Transverse colon (tissue), 4 donors: ENCODE results near the gene TMEM33. TPM values are rescaled to one million over a fixed set of nuclear protein-coding genes. Genes with fewer than 3 reads are reported as not detected.

Experiments used
- DNase-seq: peaks from one replicate; pipeline ENCODE4 v3.0.0-alpha.2; 2019
- H3K27ac ChIP-seq, 4 donors: fragments of 200-600 bp; sonication (generic); 2 replicates each; pipeline ENCODE4 v1.5.1; 2016 to 2018; ENCODE audit warnings: inconsistent platforms in 4 of 4
- H3K27me3 ChIP-seq: fragments of 200-600 bp; sonication (generic); 2 replicates; pipeline ENCODE4 v1.5.1; 2017; ENCODE audit warnings: inconsistent platforms
- H3K36me3 ChIP-seq, 4 donors: fragments of 200-600 bp; sonication (generic); 2 replicates each; pipeline ENCODE4 v1.5.1; 2017 to 2019; ENCODE audit warnings: inconsistent platforms in 4 of 4
- H3K4me1 ChIP-seq, 4 donors: fragments of 200-600 bp; sonication (generic); 2 replicates each; pipeline ENCODE4 v1.5.1; 2017 to 2020; ENCODE audit warnings: inconsistent platforms in 4 of 4
- H3K4me3 ChIP-seq, 4 donors: fragments of 200-600 bp; sonication (generic); 1 replicate in 1 of 4; 2 replicates in 3 of 4; pipeline versions ENCODE4 v1.5.1 to v1.6.1; 2017 to 2019; ENCODE audit warnings: inconsistent platforms in 4 of 4
- H3K9me3 ChIP-seq, 2 donors: fragments of 200-600 bp; sonication (generic); 2 replicates each; pipeline ENCODE4 v1.5.1; 2017 to 2019; ENCODE audit warnings: inconsistent platforms in 2 of 2
- EP300 ChIP-seq: sonication (generic); formaldehyde crosslinking; IDR thresholded peaks from one replicate; pipeline ENCODE4 v1.6.1; 2017; ENCODE audit warnings: antibody characterized with exemption, low read depth
- POLR2A ChIP-seq: fragments of 450-650 bp; IDR thresholded peaks from one replicate; pipeline ENCODE4 v1.6.1; 2016; ENCODE audit warnings: antibody characterized with exemption, mild to moderate bottlenecking, moderate library complexity
- POLR2AphosphoS5 ChIP-seq, 3 donors: sonication (generic); formaldehyde crosslinking; IDR thresholded peaks; one replicate each; pipeline ENCODE4 v1.6.1; 2016; ENCODE audit warnings: antibody characterized with exemption in 3 of 3
- WGBS, 2 donors: methylation state at CpG; one replicate each; pipeline ENCODE4 v1.1.5; 2018; ENCODE audit warnings: low coverage in 1 of 2; 5-methylcytosine and 5-hydroxymethylcytosine counted together
- in situ Hi-C, 4 donors: fragments of 200-750 bp; cut with MboI; loops; one replicate each; pipeline versions ENCODE4 v1.15.0 to v1.15.1; 2017; ENCODE audit warnings: low sequenced_read_pairs in 3 of 4, low pct_ligation_motif_present in 1 of 4, low pct_unique_long_range_greater_than_20kb in 1 of 4
- intact Hi-C: fragments of 100-400 bp; cut with DNase I; formaldehyde crosslinking; loops from one replicate; pipeline ENCODE4 v1.15.1; 2023; ENCODE audit warnings: low total_unique reads
- total RNA-seq, 4 donors: library from RNA; depleted of rRNA; stranded (reverse); fragments of >200 nt; gene quantifications; one replicate each; pipeline ENCODE4 v1.1.0, GENCODE V29; 2016
- TF ChIP-seq, protein P1 (sequence below), 5 experiments: fragments of 200-600 bp in 3 of 5; fragments of 450-650 bp in 2 of 5; sonication (generic) in 3 of 5; IDR thresholded peaks; 1 replicate in 2 of 5; 2 replicates in 3 of 5; pipeline ENCODE4 v1.5.1; 2016 to 2017; ENCODE audit warnings: antibody characterized with exemption in 5 of 5, inconsistent platforms in 3 of 5, mild to moderate bottlenecking in 2 of 5, moderate library complexity in 1 of 5

TMEM33 gene
- total RNA-seq, 4 donors from 2014 or later, result 41.8 to 59.3 (median 54.9) TPM

DNA sequence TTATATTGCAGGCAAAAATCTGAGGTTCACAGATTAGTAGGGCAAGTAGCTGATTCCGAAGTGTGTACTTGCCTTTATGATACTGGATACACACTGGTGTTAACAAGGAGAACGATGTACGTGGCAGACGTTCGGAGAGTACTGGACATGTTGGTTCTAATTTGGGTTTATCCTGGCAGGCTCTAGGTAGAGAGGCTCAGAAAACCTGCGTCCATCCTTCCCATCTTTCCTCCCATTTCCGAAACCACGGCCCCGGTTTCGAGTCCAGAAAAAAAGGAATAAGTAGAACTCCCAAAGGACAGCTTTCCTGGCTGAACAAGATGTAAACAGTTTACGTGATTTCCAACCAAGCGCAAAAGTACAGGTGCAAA, 54.8 kb downstream of the TMEM33 start:
- Histone ChIP-seq H3K27me3 (no peaks in the 10 kb centered on the region), H3K4me3 (peak overlapping the region; percentile 67 to 96 (median 86)), H3K4me1 (peaks cover 10 to 32% (median 20%) of the 10 kb centered on the region in 4 donors), H3K27ac (peak overlapping the region; percentile 84 to 88 (median 86)), H3K9me3 (no peaks in the 10 kb centered on the region), H3K36me3 (no peaks in the 10 kb centered on the region)
- WGBS, 2 donors, result 2 to 8% methylated on average over 2 to 12 of the region's 12 CpGs
- in situ Hi-C loops, result no loop called here
- DNase-seq, result no peak
- intact Hi-C loops, result no loop called here
- TF ChIP-seq EP300 (no peak), POLR2A (no peak), POLR2AphosphoS5 (IDR thresholded peaks at IDR 0.05) (no peak)
- TF ChIP-seq, protein P1, sequence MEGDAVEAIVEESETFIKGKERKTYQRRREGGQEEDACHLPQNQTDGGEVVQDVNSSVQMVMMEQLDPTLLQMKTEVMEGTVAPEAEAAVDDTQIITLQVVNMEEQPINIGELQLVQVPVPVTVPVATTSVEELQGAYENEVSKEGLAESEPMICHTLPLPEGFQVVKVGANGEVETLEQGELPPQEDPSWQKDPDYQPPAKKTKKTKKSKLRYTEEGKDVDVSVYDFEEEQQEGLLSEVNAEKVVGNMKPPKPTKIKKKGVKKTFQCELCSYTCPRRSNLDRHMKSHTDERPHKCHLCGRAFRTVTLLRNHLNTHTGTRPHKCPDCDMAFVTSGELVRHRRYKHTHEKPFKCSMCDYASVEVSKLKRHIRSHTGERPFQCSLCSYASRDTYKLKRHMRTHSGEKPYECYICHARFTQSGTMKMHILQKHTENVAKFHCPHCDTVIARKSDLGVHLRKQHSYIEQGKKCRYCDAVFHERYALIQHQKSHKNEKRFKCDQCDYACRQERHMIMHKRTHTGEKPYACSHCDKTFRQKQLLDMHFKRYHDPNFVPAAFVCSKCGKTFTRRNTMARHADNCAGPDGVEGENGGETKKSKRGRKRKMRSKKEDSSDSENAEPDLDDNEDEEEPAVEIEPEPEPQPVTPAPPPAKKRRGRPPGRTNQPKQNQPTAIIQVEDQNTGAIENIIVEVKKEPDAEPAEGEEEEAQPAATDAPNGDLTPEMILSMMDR (IDR thresholded peaks at IDR 0.05), result no peak

DNA sequence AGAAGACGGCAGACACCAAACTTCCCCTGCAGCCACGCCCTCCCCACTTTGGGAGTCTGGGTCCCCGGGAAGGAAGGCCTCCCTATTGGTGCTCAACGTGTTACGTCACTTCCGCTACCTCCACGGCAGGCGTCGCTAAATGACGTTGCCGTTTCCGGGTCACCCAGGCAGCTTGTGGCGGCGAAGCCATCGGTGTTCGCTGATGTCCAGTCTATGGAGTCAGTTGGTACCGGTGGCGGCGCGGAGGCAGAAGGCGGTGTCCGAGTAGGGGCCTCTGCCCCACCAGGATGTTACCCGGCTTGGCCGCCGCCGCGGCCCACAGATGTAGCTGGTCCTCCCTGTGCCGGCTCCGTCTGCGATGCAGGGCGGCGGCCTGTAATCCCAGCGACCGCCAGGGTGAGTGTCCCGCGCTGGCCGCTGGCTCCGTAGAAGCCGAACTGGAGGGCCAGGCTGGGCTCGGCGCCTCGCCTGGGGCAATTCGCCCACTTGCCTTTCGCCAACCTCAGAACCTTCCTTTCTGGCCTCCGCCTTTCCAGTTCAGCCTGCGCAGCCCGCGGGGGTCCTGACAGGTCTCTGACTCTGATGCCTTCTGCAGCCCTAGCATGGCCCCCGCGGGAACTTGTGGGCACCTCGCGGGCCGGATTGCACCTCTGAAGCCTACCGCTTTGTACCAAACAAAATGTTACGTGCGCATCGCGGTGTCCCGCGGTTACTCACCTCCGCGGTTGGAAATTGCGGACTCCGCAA, 55.3 kb downstream of the TMEM33 start, which contains the start of gene SLC30A9:
Gene SLC30A9, plus strand, starts transcription at position 166 of the 747 bp plus-strand sequence. Its CDS starts 122 bp downstream, at position 288.
- Histone ChIP-seq H3K4me1 (peaks cover 10 to 32% (median 20%) of the 10 kb centered on the region in 4 donors), H3K9me3 (no peaks in the 10 kb centered on the region), H3K27me3 (no peaks in the 10 kb centered on the region), H3K36me3 (no peaks in the 10 kb centered on the region), H3K4me3 (peak within 1 kb of the TSS; percentile 67 to 96 (median 86)), H3K27ac (peak within 1 kb of the TSS; percentile 84 to 88 (median 86))
- in situ Hi-C loops (no loop called here), intact Hi-C loops (no loop called here)
- DNase-seq, result peak; percentile 96
- TF ChIP-seq, protein P1 (IDR thresholded peaks at IDR 0.05), result peak; percentile 37 to 78 (median 58)
- TF ChIP-seq POLR2A (peak; percentile 79), POLR2AphosphoS5 (IDR thresholded peaks at IDR 0.05) (peak; percentile 94 to 96 (median 95)), EP300 (no peak)
- WGBS, 2 donors, result 0 to 1% methylated on average over 10 to 60 of the region's 64 CpGs

DNA sequence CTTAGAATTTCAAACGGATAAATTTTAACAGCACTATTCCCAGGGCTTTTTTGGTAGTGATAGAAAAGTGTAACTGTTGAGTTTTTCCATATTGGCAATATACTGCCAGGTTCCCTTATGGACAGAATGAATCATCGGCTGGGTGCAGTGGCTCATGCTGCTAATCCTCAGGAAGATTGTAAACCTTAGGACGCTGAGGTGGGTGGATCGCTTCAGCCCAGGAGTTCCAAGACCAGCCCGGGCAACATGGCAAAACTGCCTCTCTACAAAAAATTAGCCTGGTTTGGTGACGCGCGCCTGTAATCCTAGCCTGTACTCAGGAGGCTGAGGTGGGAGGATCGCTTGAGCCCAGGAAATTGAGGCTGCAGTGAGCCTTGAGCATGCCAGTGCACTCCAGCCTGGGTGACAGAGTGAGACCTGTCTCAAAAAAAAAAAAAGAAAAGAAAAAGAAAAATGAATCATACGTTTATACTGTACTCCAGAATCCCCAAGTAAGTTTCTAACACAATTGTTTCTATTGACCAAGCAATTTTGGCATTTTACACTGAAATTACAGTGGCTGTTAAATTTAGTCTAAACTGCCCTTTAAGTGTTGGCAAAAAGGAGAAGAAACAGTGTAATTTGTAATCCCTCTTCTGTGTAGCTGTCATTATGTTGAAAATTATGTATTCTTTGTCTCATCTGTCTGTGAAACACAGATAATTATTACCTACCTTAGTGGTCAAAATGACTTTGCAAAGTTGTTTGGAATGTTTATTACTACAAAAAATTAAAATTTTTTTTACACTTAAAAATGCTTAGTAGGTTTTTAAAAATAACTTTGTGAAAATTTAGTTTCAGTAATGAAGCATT, 56.9 kb downstream of the TMEM33 start:
- DNase-seq, result no peak
- H3K27ac ChIP-seq, result no peak overlapping the region
- no peak overlapping the region for H3K4me3 ChIP-seq
- WGBS, 2 donors, result 87 to 88% methylated on average over 2 to 10 of the region's 10 CpGs
- H3K4me1 ChIP-seq, result peaks cover 10 to 32% (median 20%) of the 10 kb centered on the region in 4 donors
- H3K36me3 ChIP-seq, result no peaks in the 10 kb centered on the region
- H3K9me3 ChIP-seq, result no peaks in the 10 kb centered on the region
- in situ Hi-C loops (no loop called here), intact Hi-C loops (no loop called here)
- H3K27me3 ChIP-seq, result no peaks in the 10 kb centered on the region
- TF ChIP-seq POLR2AphosphoS5 (IDR thresholded peaks at IDR 0.05), result no peak
- no peak for TF ChIP-seq POLR2A
- no peak for TF ChIP-seq EP300
- TF ChIP-seq, protein P1 (IDR thresholded peaks at IDR 0.05), result no peak
